Measurements from ENCODE around the gene NOVA1. TPM values are rescaled to one million over a fixed set of nuclear protein-coding genes. Genes with fewer than 3 reads are reported as not detected.

Gene NOVA1
- total RNA-seq, 1 experiment from 2014 or later = not detected

DNA sequence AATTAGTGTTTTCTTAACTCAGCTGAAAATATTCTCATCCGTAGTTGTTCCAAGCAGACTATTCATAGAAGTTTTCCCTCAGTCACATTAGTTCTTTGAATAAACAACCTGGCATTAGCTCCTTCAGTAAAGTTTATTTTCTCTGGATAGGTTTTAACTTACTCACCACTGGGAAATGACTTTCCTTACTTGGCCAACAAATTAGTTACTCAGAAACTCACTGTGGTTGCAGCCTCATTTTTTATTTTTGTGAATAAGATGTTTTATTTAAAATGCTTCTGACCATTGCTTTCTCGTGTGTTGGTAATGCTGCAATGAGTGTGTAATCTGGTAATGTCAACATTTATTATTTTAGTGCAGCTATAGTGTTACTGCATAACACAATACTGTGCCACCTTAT, 74.9 kb downstream of the NOVA1 start:
- no peaks in the 10 kb centered on the region for H3K4me1 Mint-ChIP-seq (ENCODE audit: low read depth, unreplicated experiment)
- no peaks in the 10 kb centered on the region for H3K27me3 Mint-ChIP-seq (ENCODE audit: unreplicated experiment)
- no peak overlapping the region for H3K27ac Mint-ChIP-seq (ENCODE audit: unreplicated experiment)
- BruUV-seq (replicated peaks) = no TSS peak
- CTCF ChIA-PET = no interaction called here
- H3K9me3 Mint-ChIP-seq (ENCODE audit: low read depth, unreplicated experiment) = no peaks in the 10 kb centered on the region
- intact Hi-C loops (cut with micrococcal nuclease; ENCODE audit: unreplicated experiment) = no loop called here
- no peak overlapping the region for H3K4me3 Mint-ChIP-seq (ENCODE audit: low read depth, unreplicated experiment)
- no peaks in the 10 kb centered on the region for H3K36me3 Mint-ChIP-seq (ENCODE audit: insufficient read depth, unreplicated experiment)
- no peak for DNase-seq
- TF ChIP-seq, protein P1, sequence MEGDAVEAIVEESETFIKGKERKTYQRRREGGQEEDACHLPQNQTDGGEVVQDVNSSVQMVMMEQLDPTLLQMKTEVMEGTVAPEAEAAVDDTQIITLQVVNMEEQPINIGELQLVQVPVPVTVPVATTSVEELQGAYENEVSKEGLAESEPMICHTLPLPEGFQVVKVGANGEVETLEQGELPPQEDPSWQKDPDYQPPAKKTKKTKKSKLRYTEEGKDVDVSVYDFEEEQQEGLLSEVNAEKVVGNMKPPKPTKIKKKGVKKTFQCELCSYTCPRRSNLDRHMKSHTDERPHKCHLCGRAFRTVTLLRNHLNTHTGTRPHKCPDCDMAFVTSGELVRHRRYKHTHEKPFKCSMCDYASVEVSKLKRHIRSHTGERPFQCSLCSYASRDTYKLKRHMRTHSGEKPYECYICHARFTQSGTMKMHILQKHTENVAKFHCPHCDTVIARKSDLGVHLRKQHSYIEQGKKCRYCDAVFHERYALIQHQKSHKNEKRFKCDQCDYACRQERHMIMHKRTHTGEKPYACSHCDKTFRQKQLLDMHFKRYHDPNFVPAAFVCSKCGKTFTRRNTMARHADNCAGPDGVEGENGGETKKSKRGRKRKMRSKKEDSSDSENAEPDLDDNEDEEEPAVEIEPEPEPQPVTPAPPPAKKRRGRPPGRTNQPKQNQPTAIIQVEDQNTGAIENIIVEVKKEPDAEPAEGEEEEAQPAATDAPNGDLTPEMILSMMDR (IDR thresholded peaks at IDR 0.05; ENCODE audit: unreplicated experiment) = no peak

DNA sequence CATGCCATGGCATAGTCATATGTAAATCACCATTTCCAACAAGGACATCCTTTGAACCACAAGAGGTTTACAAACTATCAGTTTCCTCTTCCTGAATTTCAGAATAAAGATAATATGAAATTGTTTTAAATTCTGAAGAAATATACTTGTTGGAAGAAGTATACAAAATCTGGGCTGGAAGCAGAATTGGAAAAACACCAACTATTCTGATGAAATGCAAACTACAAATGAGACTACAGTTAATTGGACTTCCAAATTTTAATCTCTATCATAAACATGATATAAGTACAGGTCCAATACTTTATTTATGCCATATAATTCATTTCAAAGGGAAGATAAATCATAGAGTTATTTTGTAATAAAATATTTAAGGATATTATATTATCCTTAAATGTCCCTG, 80.1 kb downstream of the NOVA1 start:
- Mint-ChIP-seq H3K9me3 (ENCODE audit: low read depth, unreplicated experiment) (peaks cover 3% of the 10 kb centered on the region), H3K4me3 (ENCODE audit: low read depth, unreplicated experiment) (no peak overlapping the region), H3K27me3 (ENCODE audit: unreplicated experiment) (no peaks in the 10 kb centered on the region), H3K4me1 (ENCODE audit: low read depth, unreplicated experiment) (no peaks in the 10 kb centered on the region), H3K36me3 (ENCODE audit: insufficient read depth, unreplicated experiment) (no peaks in the 10 kb centered on the region), H3K27ac (ENCODE audit: unreplicated experiment) (no peak overlapping the region)
- DNase-seq = no peak
- CTCF ChIA-PET = no interaction called here
- TF ChIP-seq, protein P1 (IDR thresholded peaks at IDR 0.05; ENCODE audit: unreplicated experiment) = no peak
- BruUV-seq (replicated peaks) = no TSS peak
- intact Hi-C loops (cut with micrococcal nuclease; ENCODE audit: unreplicated experiment) = no loop called here

DNA sequence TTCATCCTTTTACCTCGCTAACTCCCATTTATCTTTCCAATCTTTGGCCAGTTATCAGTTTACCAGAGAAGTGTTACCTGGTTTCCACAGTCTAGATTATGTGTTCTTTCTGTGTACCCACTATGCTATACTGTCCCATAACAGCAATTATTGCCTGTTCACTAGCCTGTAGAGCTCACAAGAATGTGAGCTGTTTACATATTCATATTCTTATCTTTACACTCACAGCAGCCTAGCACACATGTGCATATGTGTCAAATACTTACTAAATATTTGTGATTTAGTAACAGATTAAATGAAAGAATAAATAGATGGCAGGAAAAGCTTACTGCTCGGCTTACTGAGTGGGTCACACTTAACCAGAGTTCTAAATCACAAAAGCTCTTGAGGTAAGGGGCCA, 97.8 kb downstream of the NOVA1 start:
- no TSS peak for BruUV-seq (replicated peaks)
- no peaks in the 10 kb centered on the region for H3K27me3 Mint-ChIP-seq (ENCODE audit: unreplicated experiment)
- no peak overlapping the region for H3K4me3 Mint-ChIP-seq (ENCODE audit: low read depth, unreplicated experiment)
- H3K9me3 Mint-ChIP-seq (ENCODE audit: low read depth, unreplicated experiment) = no peaks in the 10 kb centered on the region
- TF ChIP-seq, protein P1 (IDR thresholded peaks at IDR 0.05; ENCODE audit: unreplicated experiment) = no peak
- DNase-seq = no peak
- H3K27ac Mint-ChIP-seq (ENCODE audit: unreplicated experiment) = no peak overlapping the region
- CTCF ChIA-PET = no interaction called here
- no peaks in the 10 kb centered on the region for H3K4me1 Mint-ChIP-seq (ENCODE audit: low read depth, unreplicated experiment)
- intact Hi-C loops (cut with micrococcal nuclease; ENCODE audit: unreplicated experiment) = no loop called here
- H3K36me3 Mint-ChIP-seq (ENCODE audit: insufficient read depth, unreplicated experiment) = no peaks in the 10 kb centered on the region

DNA sequence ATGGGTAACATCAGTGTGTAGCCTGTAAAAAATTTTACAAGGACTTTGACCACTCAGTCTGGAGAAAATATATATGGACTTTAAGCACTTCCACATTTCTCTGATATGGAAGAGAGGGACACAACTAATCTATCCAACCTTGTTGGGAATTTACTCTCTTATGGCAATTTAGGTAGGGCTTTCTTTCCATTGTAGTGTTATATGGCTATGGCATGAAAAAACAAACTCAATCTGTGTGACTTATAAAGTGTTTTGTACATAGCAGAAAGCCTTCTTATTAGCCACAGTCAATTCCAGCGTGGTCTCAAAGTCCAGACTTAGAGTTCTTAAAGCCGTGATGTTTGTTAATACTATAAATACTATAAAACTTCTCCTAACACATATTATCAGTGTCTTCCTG, 98.3 kb downstream of the NOVA1 start:
- no peak overlapping the region for H3K27ac Mint-ChIP-seq (ENCODE audit: unreplicated experiment)
- intact Hi-C loops (cut with micrococcal nuclease; ENCODE audit: unreplicated experiment) = no loop called here
- BruUV-seq (replicated peaks) = no TSS peak
- H3K27me3 Mint-ChIP-seq (ENCODE audit: unreplicated experiment) = no peaks in the 10 kb centered on the region
- H3K9me3 Mint-ChIP-seq (ENCODE audit: low read depth, unreplicated experiment) = no peaks in the 10 kb centered on the region
- CTCF ChIA-PET = no interaction called here
- H3K4me1 Mint-ChIP-seq (ENCODE audit: low read depth, unreplicated experiment) = no peaks in the 10 kb centered on the region
- TF ChIP-seq, protein P1 (IDR thresholded peaks at IDR 0.05; ENCODE audit: unreplicated experiment) = no peak
- no peak overlapping the region for H3K4me3 Mint-ChIP-seq (ENCODE audit: low read depth, unreplicated experiment)
- no peaks in the 10 kb centered on the region for H3K36me3 Mint-ChIP-seq (ENCODE audit: insufficient read depth, unreplicated experiment)
- no peak for DNase-seq

DNA sequence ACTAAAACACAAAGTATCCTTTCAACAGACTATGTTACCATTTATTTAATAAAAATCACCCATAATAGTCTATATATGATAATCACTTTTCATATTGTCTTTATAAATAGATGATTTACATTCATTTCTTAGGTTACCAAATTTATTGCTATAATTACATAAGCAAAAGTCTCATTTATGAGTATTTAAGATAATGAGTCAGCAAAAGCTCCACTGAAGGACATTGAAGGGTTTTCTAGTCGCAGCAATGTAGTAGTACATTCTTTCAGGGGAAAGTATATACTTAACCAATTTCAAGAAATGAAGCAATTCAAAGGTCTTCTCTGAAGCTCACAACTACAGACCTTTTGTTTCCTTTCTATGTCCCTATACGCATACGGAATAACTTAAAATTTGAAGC, 110.9 kb downstream of the NOVA1 start:
- H3K4me3 Mint-ChIP-seq (ENCODE audit: low read depth, unreplicated experiment) = no peak overlapping the region
- intact Hi-C loops (cut with micrococcal nuclease; ENCODE audit: unreplicated experiment) = no loop called here
- TF ChIP-seq, protein P1 (IDR thresholded peaks at IDR 0.05; ENCODE audit: unreplicated experiment) = no peak
- H3K27ac Mint-ChIP-seq (ENCODE audit: unreplicated experiment) = no peak overlapping the region
- H3K4me1 Mint-ChIP-seq (ENCODE audit: low read depth, unreplicated experiment) = no peaks in the 10 kb centered on the region
- H3K27me3 Mint-ChIP-seq (ENCODE audit: unreplicated experiment) = no peaks in the 10 kb centered on the region
- peaks cover 8% of the 10 kb centered on the region for H3K9me3 Mint-ChIP-seq (ENCODE audit: low read depth, unreplicated experiment)
- H3K36me3 Mint-ChIP-seq (ENCODE audit: insufficient read depth, unreplicated experiment) = no peaks in the 10 kb centered on the region
- DNase-seq = no peak
- BruUV-seq (replicated peaks) = no TSS peak
- CTCF ChIA-PET = no interaction called here

Data from Calu3 (cell line).